GM12878 (cell line): ENCODE data around the gene ADAMTS1. TPM values are rescaled to one million over a fixed set of nuclear protein-coding genes. Genes with fewer than 3 reads are reported as not detected.

Experiments used
- ATAC-seq: fragments of 200-7000 bp; cut with Tn5 transposase; 3 replicates; pipeline ENCODE4 v1.9.1; 2020; ENCODE audit warnings: mild to moderate bottlenecking, moderate library complexity
- BruUV-seq: library from RNA; stranded (reverse); fragments of 400-500 nt; replicated peaks from 2 replicates; lab custom pipeline; 2021; lab: Mats Ljungman, UMichigan
- CTCF ChIA-PET: fragments of 300-600 bp; sonication (Branson Sonifier 250); formaldehyde crosslinking; extraction: SDS; loops from one replicate; lab custom pipeline; 2021; ENCODE audit warnings: inconsistent platforms; lab: Yijun Ruan, JAX
- POLR2A ChIA-PET: fragments of 350-600 bp; formaldehyde crosslinking; extraction: SDS; loops from one replicate; lab custom pipeline; 2021; ENCODE audit warnings: inconsistent platforms; lab: Charles Lee
- RAD21 ChIA-PET: fragments of 300-600 bp; sonication (Branson Sonifier 250); formaldehyde crosslinking; loops from one replicate; lab custom pipeline; 2023; ENCODE audit warnings: antibody characterized with exemption; ENCODE audit not compliant: unreplicated experiment; lab: Charles Lee
- SMC1A ChIA-PET: fragments of 300-600 bp; sonication (Branson Sonifier 250); formaldehyde crosslinking; loops from one replicate; lab custom pipeline; 2023; ENCODE audit not compliant: unreplicated experiment, uncharacterized antibody; lab: Charles Lee
- DNase-seq: peaks from one replicate; pipeline ENCODE4 v3.0.0-alpha.2; 2011; ENCODE audit warnings: low read depth, low spot score
- FAIRE-seq: peaks from 3 replicates; lab custom pipeline; 2011; peaks lifted over from hg19 to GRCh38; lab: Jason Lieb, UNC
- H2AFZ ChIP-seq: 2 replicates; pipeline ENCODE4 v1.6.0; 2011; ENCODE audit warnings: low read depth, low read length, control low read depth; ENCODE audit not compliant: control insufficient read depth
- H3K27ac ChIP-seq: 2 replicates; pipeline ENCODE4 v1.5.1; 2011; ENCODE audit warnings: control low read depth; ENCODE audit not compliant: control insufficient read depth, insufficient read depth
- H3K27me3 ChIP-seq, 2 experiments: replicated peaks in 1 of 2; 2 replicates each; pipeline versions ENCODE4 v1.6.0 to v1.6.1; 2011; ENCODE audit warnings: low read length in 1 of 2; ENCODE audit not compliant: control insufficient read depth in 2 of 2, insufficient read depth in 2 of 2
- H3K36me3 ChIP-seq, 2 experiments: 2 replicates each; pipeline ENCODE4 v1.5.1; 2011; ENCODE audit warnings: low read length in 1 of 2; ENCODE audit not compliant: control insufficient read depth in 2 of 2, insufficient read depth in 2 of 2
- H3K4me1 ChIP-seq: 2 replicates; pipeline ENCODE4 v1.6.1; 2011; ENCODE audit warnings: mild to moderate bottlenecking, low read length, moderate library complexity, mixed read lengths; ENCODE audit not compliant: control insufficient read depth, insufficient read depth
- H3K4me2 ChIP-seq: 2 replicates; pipeline ENCODE4 v1.6.0; 2011; ENCODE audit warnings: control low read depth; ENCODE audit not compliant: control insufficient read depth, insufficient read depth
- H3K4me3 ChIP-seq: fragments of 200-600 bp; sonication (generic); 2 replicates; pipeline ENCODE4 v1.5.1; 2016
- H3K79me2 ChIP-seq: 2 replicates; pipeline ENCODE4 v1.6.0; 2011; ENCODE audit warnings: low read length; ENCODE audit not compliant: control insufficient read depth, insufficient read depth
- H3K9ac ChIP-seq: 2 replicates; pipeline ENCODE4 v1.8.0; 2011; ENCODE audit warnings: low read length, control low read depth, mixed read lengths; ENCODE audit not compliant: control insufficient read depth, insufficient read depth
- H3K9me3 ChIP-seq: replicated peaks from 3 replicates; pipeline ENCODE4 v1.5.1; 2011; ENCODE audit warnings: mild to moderate bottlenecking, low read length; ENCODE audit not compliant: control insufficient read depth, insufficient read depth
- H4K20me1 ChIP-seq: 2 replicates; pipeline ENCODE4 v1.6.0; 2011; ENCODE audit not compliant: control insufficient read depth, insufficient read depth
- GABPA ChIP-seq: IDR thresholded peaks from 2 replicates; pipeline ENCODE4 v1.6.1; 2014; ENCODE audit warnings: antibody characterized with exemption, low read depth, mild to moderate bottlenecking, inconsistent platforms
- MYC ChIP-seq: IDR thresholded peaks from 2 replicates; pipeline ENCODE4 v1.6.1; 2011; ENCODE audit warnings: mild to moderate bottlenecking, low read length, moderate library complexity, inconsistent platforms; ENCODE audit not compliant: insufficient read depth, insufficient replicate concordance, insufficient read length, severe bottlenecking
- NBN ChIP-seq: fragments of 450-650 bp; IDR thresholded peaks from 2 replicates; pipeline ENCODE4 v1.6.1; 2016
- NR2F1 ChIP-seq: fragments of 450-650 bp; conservative IDR thresholded peaks from 2 replicates; pipeline ENCODE4 v1.6.1; 2017; ENCODE audit warnings: mild to moderate bottlenecking
- SMARCA5 ChIP-seq: fragments of 450-650 bp; IDR thresholded peaks from 2 replicates; pipeline ENCODE4 v1.6.1; 2017; ENCODE audit warnings: mild to moderate bottlenecking
- SP1 ChIP-seq: IDR thresholded peaks from one replicate; pipeline ENCODE4 v1.6.1; 2011; ENCODE audit warnings: low read depth, low read length
- ZNF274 ChIP-seq: IDR thresholded peaks from one replicate; pipeline ENCODE4 v1.8.0; 2011; ENCODE audit not compliant: insufficient read length, insufficient read depth
- WGBS: methylation state at CpG from one replicate; pipeline ENCODE4 v1.1.6; 2016; ENCODE audit warnings: low lambda C conversion rate; ENCODE audit not compliant: insufficient replicate concordance, insufficient coverage; ENCODE audit errors: missing lambda C conversion rate; 5-methylcytosine and 5-hydroxymethylcytosine counted together
- in situ Hi-C: fragments of 300-500 bp; cut with MboI; formaldehyde crosslinking; loops from 9 replicates; pipeline ENCODE4 v1.14.3; 2018; ENCODE audit warnings: mixed read lengths
- intact Hi-C: fragments of 100-400 bp; cut with micrococcal nuclease; formaldehyde crosslinking; loops from one replicate; pipeline ENCODE4 v1.14.2; 2022; ENCODE audit not compliant: unreplicated experiment
- polyA plus RNA-seq, 11 experiments: library from polyadenylated mRNA; depleted of rRNA in 4 of 11; unstranded in 6 of 11; stranded (reverse) in 5 of 11; fragments of >200 nt; fragmentation: Nextera tagmentation in 4 of 11; fragmentation: Illumina TruSeq in 1 of 11; extraction: Ambion mirVana in 4 of 11; extraction: Trizol in 1 of 11; gene quantifications; 1 replicate in 1 of 11; 2 replicates in 10 of 11; pipeline versions ENCODE4 v1.2.1 to v1.2.3, GENCODE V29; 2011 to 2016; ENCODE audit warnings: inconsistent platforms in 2 of 11, missing spikeins in 2 of 11, low read depth in 1 of 11
- total RNA-seq, 4 experiments: library from RNA; depleted of rRNA in 3 of 4; stranded (reverse); fragments of >200 nt in 3 of 4; fragmentation: Illumina TruSeq in 1 of 4; extraction: Trizol in 1 of 4; gene quantifications; 2 replicates each; pipeline versions ENCODE4 v1.2.1 to v1.2.3, GENCODE V29; 2013 to 2021
- TF ChIP-seq, protein P1 (sequence below): fragments of 450-650 bp; IDR thresholded peaks from 2 replicates; pipeline ENCODE4 v1.6.1; 2017; ENCODE audit warnings: borderline replicate concordance

The ADAMTS1 gene
- total and polyA plus RNA-seq, 10 of the 15 experiments (the other 5 are each of a cell fraction or from before 2014, with no cell fraction given) = 0.06 to 0.21 (median 0.08) TPM; not detected in 6

GRCh38 chr21:26797878-26798456 is 47.2 kb downstream of the ADAMTS1 start:
- ChIA-PET RAD21 (no interaction called here), SMC1A (no interaction called here), CTCF (no interaction called here), POLR2A (no interaction called here)
- no peak overlapping the region for H3K27ac ChIP-seq
- DNase-seq = no peak
- BruUV-seq = no TSS peak
- H3K27me3 ChIP-seq = no peaks in the 10 kb centered on the region
- H3K36me3 ChIP-seq = no peaks in the 10 kb centered on the region
- H3K79me2 ChIP-seq = no peaks in the 10 kb centered on the region
- ATAC-seq = no peak
- no peak overlapping the region for H3K4me3 ChIP-seq
- WGBS = 50% methylated on average over 10 of the region's 10 CpGs
- TF ChIP-seq, protein P1, sequence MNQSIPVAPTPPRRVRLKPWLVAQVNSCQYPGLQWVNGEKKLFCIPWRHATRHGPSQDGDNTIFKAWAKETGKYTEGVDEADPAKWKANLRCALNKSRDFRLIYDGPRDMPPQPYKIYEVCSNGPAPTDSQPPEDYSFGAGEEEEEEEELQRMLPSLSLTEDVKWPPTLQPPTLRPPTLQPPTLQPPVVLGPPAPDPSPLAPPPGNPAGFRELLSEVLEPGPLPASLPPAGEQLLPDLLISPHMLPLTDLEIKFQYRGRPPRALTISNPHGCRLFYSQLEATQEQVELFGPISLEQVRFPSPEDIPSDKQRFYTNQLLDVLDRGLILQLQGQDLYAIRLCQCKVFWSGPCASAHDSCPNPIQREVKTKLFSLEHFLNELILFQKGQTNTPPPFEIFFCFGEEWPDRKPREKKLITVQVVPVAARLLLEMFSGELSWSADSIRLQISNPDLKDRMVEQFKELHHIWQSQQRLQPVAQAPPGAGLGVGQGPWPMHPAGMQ = no peak
- no peak for TF ChIP-seq ZNF274
- TF ChIP-seq SP1 = no peak
- TF ChIP-seq MYC = no peak
- no peak for TF ChIP-seq NR2F1
- TF ChIP-seq GABPA = no peak
- TF ChIP-seq SMARCA5 = no peak
- TF ChIP-seq NBN = no peak
- in situ Hi-C loops (no loop called here), intact Hi-C loops (no loop called here)
- H3K9ac ChIP-seq = no peak overlapping the region
- H3K4me2 ChIP-seq = no peak overlapping the region
- H4K20me1 ChIP-seq = no peaks in the 10 kb centered on the region
- H3K4me1 ChIP-seq = no peaks in the 10 kb centered on the region
- no peak overlapping the region for H2AFZ ChIP-seq
- no peak for FAIRE-seq
- no peaks in the 10 kb centered on the region for H3K9me3 ChIP-seq
